GM18907 (cell line): ENCODE results near the gene CLDN17.

Experiments used
- ATAC-seq: cut with Tn5 transposase; IDR thresholded peaks from one replicate; pipeline ENCODE4 v1.9.1; 2021; ENCODE audit warnings: mild to moderate bottlenecking, moderate library complexity; ENCODE audit not compliant: unreplicated experiment

The CLDN17 gene

DNA sequence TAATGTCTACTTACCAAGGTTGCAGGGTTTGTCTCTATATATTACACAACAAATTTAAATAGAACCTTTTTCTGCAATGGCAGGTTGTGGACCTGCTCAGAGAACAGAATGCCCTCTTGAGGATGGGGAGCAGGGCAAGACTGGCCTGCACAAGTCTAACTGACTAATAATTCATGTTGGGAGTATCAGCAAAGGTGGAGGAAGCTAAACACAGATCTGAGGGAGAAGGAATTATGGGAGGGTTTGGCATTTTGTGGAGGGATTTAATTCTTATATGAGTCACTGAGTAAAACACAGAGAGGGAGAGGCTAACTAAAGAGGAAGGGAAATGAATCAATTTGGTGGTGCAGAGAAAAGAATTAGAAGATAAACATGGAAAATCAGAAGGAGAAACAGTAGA is 40.0 kb downstream of the CLDN17 start:
- ATAC-seq: no peak

DNA sequence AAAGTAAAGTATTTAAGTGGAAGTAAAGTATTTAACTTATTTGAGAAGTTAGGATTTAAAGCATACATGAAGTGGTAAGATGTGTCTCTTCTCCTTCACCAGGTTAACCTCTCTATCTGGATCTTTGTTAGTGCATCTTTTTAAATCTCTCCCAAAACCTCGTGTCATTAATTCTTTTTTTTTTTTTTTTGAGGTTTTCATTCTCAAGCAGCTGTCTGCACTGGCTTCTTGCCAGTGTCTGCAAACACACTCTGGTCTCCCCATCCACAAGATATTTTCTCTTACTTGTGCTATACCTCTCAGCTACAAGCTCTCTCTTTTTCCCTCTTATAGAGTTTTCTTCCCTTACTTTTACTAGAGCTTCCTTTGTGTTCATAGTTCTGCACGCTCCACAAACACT is 49.0 kb downstream of the CLDN17 start:
- ATAC-seq: no peak

DNA sequence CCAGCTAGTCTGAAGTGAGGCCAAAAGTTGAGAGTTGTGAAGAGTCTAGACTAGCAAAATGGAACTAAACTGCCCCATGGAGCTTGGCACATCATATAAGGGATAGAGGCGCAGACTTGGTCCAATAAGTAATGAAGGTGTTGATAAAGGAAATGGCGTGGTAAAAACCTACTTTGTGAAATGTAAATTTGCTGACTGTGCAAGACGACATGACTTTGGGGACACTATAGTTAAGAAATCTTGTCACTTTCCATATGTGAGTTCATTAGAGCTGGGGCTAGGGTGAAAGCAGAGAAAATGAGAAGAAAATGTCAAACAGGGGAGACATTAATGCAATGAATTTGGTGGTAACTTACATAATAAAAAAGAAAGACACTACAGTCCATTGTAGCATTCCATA is 50.1 kb downstream of the CLDN17 start:
- ATAC-seq: no peak
